GM23248 (cell line): Measurements from ENCODE around the gene SAMMSON.

Experiments
- EZH2 ChIP-seq: fragments of 200-600 bp; sonication (generic); IDR thresholded peaks from 2 replicates; pipeline ENCODE4 v1.6.1; 2018; ENCODE audit warnings: antibody characterized with exemption, mild to moderate bottlenecking; ENCODE audit not compliant: insufficient read depth, poor library complexity, severe bottlenecking
- EZH2phosphoT487 ChIP-seq: fragments of 200-600 bp; sonication (generic); IDR thresholded peaks from 2 replicates; pipeline ENCODE4 v1.6.1; 2018; ENCODE audit warnings: antibody characterized with exemption, moderate library complexity, mild to moderate bottlenecking, low read depth; ENCODE audit not compliant: insufficient read depth

DNA sequence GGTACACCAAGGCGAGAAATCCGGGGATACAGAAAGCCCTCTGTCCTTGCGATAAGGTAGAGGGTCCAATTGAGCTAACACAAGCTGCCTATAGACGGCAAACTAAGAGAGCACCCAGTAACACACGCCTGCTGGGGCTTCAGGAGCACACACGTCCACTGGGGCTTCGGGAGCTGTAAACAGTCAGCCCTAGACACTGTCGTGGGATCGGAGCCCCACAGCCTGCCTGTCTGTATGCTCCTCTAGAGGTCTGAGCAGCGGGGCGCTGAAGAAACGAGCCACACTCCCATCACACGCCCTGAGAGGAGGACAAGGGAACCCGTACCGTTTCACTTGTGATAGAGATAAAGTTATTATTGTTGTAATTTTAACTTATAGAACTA lies 486 bp downstream of the SAMMSON start:
- TF ChIP-seq EZH2 (no peak), EZH2phosphoT487 (no peak)
